Endometrial microvascular endothelial cells (primary cell): Measurements from ENCODE around the gene MEA1. TPM values are rescaled to one million over a fixed set of nuclear protein-coding genes. Genes with fewer than 3 reads are reported as not detected.

Source experiments
- in situ Hi-C: cut with HindIII; loops from 2 replicates; pipeline ENCODE4 v1.10.0; 2017; ENCODE audit warnings: low sequenced_read_pairs, low pct_unique_long_range_greater_than_20kb; ENCODE audit errors: inconsistent ontology term
- total RNA-seq: library from RNA; depleted of rRNA; stranded (reverse); fragments of >200 nt; gene quantifications from one replicate; pipeline ENCODE4 v1.2.3, GENCODE V29; 2015; ENCODE audit errors: inconsistent ontology term

Gene MEA1
- total RNA-seq, 1 donor from 2014 or later: 69.5 TPM

GRCh38 chr6:42981836-42982235, 31.9 kb downstream of the MEA1 start:
- in situ Hi-C loops: no loop called here

GRCh38 chr6:42979523-42980177, 34.1 kb downstream of the MEA1 start:
- in situ Hi-C loops: no loop called here

- in situ Hi-C loops: no loop called here
Measured at GRCh38 chr6:42978839-42979522, 34.8 kb downstream of the MEA1 start, which contains the start of gene PEX6. Gene PEX6, minus strand, starts transcription at chr6:42979181. Its CDS starts 31 bp downstream, at chr6:42979150.

- in situ Hi-C loops: no loop called here
Measured at GRCh38 chr6:42978487-42978838, 35.3 kb downstream of the MEA1 start.

- in situ Hi-C loops: no loop called here
Measured at GRCh38 chr6:42974919-42975505, 38.7 kb downstream of the MEA1 start.

- in situ Hi-C loops: no loop called here
Measured at GRCh38 chr6:42973926-42974325, 39.8 kb downstream of the MEA1 start.

- in situ Hi-C loops: no loop called here
Measured at GRCh38 chr6:42971746-42972327, 41.9 kb downstream of the MEA1 start.

- in situ Hi-C loops: no loop called here
Measured at GRCh38 chr6:42970871-42971612, 42.7 kb downstream of the MEA1 start.

- in situ Hi-C loops: no loop called here
Measured at GRCh38 chr6:42969934-42970333, 43.8 kb downstream of the MEA1 start.

GRCh38 chr6:42969431-42969830, 44.3 kb downstream of the MEA1 start:
- in situ Hi-C loops: no loop called here

- in situ Hi-C loops: no loop called here
Measured at GRCh38 chr6:42968783-42969182, 45.0 kb downstream of the MEA1 start.

- in situ Hi-C loops: no loop called here
Measured at GRCh38 chr6:42968126-42968701, 45.5 kb downstream of the MEA1 start.

- in situ Hi-C loops: no loop called here
Measured at GRCh38 chr6:42967228-42967627, 46.5 kb downstream of the MEA1 start.

- in situ Hi-C loops: no loop called here
Measured at GRCh38 chr6:42966571-42966970, 47.2 kb downstream of the MEA1 start.

GRCh38 chr6:42963855-42964605, 49.7 kb downstream of the MEA1 start:
- in situ Hi-C loops: no loop called here

GRCh38 chr6:42963179-42963854, 50.4 kb downstream of the MEA1 start:
- in situ Hi-C loops: no loop called here

- in situ Hi-C loops: no loop called here
Measured at GRCh38 chr6:42962502-42963178, 51.1 kb downstream of the MEA1 start.
